ENCODE measurements around the gene GAL.

GRCh38 chr11:68650801-68651200 is 33.5 kb upstream of the GAL start:
- TF ChIP-seq CTCF (conservative IDR thresholded peaks at IDR 0.05 in 1 of 2, IDR thresholded peaks at IDR 0.05 in 1 of 2; ENCODE audit: extremely low read depth in 1 of 2, insufficient read depth in 1 of 2, low read depth in 1 of 2, low read length in 2 of 2) (no peak), EZH2 (IDR thresholded peaks at IDR 0.05; ENCODE audit: borderline replicate concordance, low read length) (no peak)
